HepG2 (cell line): ENCODE data around the gene TMEM95. TPM values are rescaled to one million over a fixed set of nuclear protein-coding genes. Genes with fewer than 3 reads are reported as not detected.

ENCODE experiments used
- AKNA ChIP-seq: sonication (generic); formaldehyde crosslinking; IDR thresholded peaks from 2 replicates; pipeline ENCODE4 v1.4.0; 2020; ENCODE audit warnings: missing genetic modification reagents, borderline replicate concordance
- CTCF ChIP-seq: sonication (generic); formaldehyde crosslinking; IDR thresholded peaks from 2 replicates; pipeline ENCODE4 v1.5.0; 2020; ENCODE audit warnings: mild to moderate bottlenecking, missing genetic modification reagents, moderate library complexity
- DMAP1 ChIP-seq: IDR thresholded peaks from 2 replicates; pipeline ENCODE4 v1.6.1; 2016
- DNMT1 ChIP-seq: sonication (generic); formaldehyde crosslinking; IDR thresholded peaks from 2 replicates; pipeline ENCODE4 v1.5.1; 2020; ENCODE audit warnings: mild to moderate bottlenecking, missing genetic modification reagents
- DPF2 ChIP-seq: sonication (generic); formaldehyde crosslinking; IDR thresholded peaks from 2 replicates; pipeline ENCODE4 v1.4.0; 2020; ENCODE audit warnings: mild to moderate bottlenecking, low read depth, missing genetic modification reagents, borderline replicate concordance
- HNRNPH1 ChIP-seq: fragments of 200-400 bp; formaldehyde crosslinking; optimal IDR thresholded peaks from 2 replicates; pipeline ENCODE3; 2017; ENCODE audit warnings: mild to moderate bottlenecking, low read depth, low read length
- PHF8 ChIP-seq: sonication (generic); formaldehyde crosslinking; IDR thresholded peaks from 2 replicates; pipeline ENCODE4 v1.5.0; 2020; ENCODE audit warnings: missing genetic modification reagents
- RBFOX2 ChIP-seq: fragments of 200-400 bp; formaldehyde crosslinking; IDR thresholded peaks from 2 replicates; pipeline ENCODE4 v1.6.1; 2017; ENCODE audit warnings: low read depth, mild to moderate bottlenecking, low read length
- RFX5 ChIP-seq: IDR thresholded peaks from 2 replicates; pipeline ENCODE4 v1.6.1; 2011; ENCODE audit warnings: low read depth, low read length, improper control_type of control experiment
- SETDB1 ChIP-seq: sonication (generic); formaldehyde crosslinking; IDR thresholded peaks from 2 replicates; pipeline ENCODE4 v1.5.1; 2020; ENCODE audit warnings: missing genetic modification reagents, mild to moderate bottlenecking, borderline replicate concordance
- STAG1 ChIP-seq: sonication (generic); formaldehyde crosslinking; IDR thresholded peaks from 2 replicates; pipeline ENCODE4 v1.4.0; 2020; ENCODE audit warnings: missing genetic modification reagents
- TEF ChIP-seq: sonication (generic); formaldehyde crosslinking; IDR thresholded peaks from 2 replicates; pipeline ENCODE4 v1.5.0; 2020; ENCODE audit warnings: missing genetic modification reagents
- ZBTB34 ChIP-seq: sonication (generic); formaldehyde crosslinking; IDR thresholded peaks from 2 replicates; pipeline ENCODE4 v1.8.0; 2022; ENCODE audit warnings: mild to moderate bottlenecking, missing genetic modification reagents
- ZNF101 ChIP-seq: sonication (generic); formaldehyde crosslinking; IDR thresholded peaks from 2 replicates; pipeline ENCODE4 v1.4.0; 2020; ENCODE audit warnings: mild to moderate bottlenecking, low read depth, missing genetic modification reagents, borderline replicate concordance
- ZNF335 ChIP-seq: sonication (generic); formaldehyde crosslinking; IDR thresholded peaks from 2 replicates; pipeline ENCODE4 v1.4.0; 2020; ENCODE audit warnings: missing genetic modification reagents
- ZNF350 ChIP-seq: sonication (generic); formaldehyde crosslinking; IDR thresholded peaks from 2 replicates; pipeline ENCODE4 v1.4.0; 2020; ENCODE audit warnings: mild to moderate bottlenecking, low read depth, missing genetic modification reagents, borderline replicate concordance
- ZNF530 ChIP-seq: sonication (generic); formaldehyde crosslinking; IDR thresholded peaks from 2 replicates; pipeline ENCODE4 v1.5.0; 2020; ENCODE audit warnings: low read depth, mild to moderate bottlenecking, missing genetic modification reagents
- ZNF605 ChIP-seq: sonication (generic); formaldehyde crosslinking; IDR thresholded peaks from 2 replicates; pipeline ENCODE4 v1.8.0; 2022; ENCODE audit warnings: mild to moderate bottlenecking, missing genetic modification reagents
- ZNF816 ChIP-seq: sonication (generic); formaldehyde crosslinking; IDR thresholded peaks from 2 replicates; pipeline ENCODE4 v1.8.0; 2022; ENCODE audit warnings: missing genetic modification reagents, mild to moderate bottlenecking, borderline replicate concordance
- polyA plus RNA-seq, 8 experiments: library from polyadenylated mRNA; depleted of rRNA in 3 of 8; stranded (reverse) in 7 of 8; unstranded in 1 of 8; fragments of >200 nt; fragmentation: Illumina TruSeq in 4 of 8; extraction: Trizol in 4 of 8; gene quantifications; 2 replicates each; pipeline versions ENCODE4 v1.2.1 to v1.2.3, GENCODE V29; 2011 to 2016; ENCODE audit warnings: low read depth in 4 of 8, missing spikeins in 1 of 8, mixed read lengths in 1 of 8; ENCODE audit not compliant: insufficient read depth in 1 of 8
- total RNA-seq, 5 experiments: library from RNA; depleted of rRNA; stranded (reverse); fragments of >200 nt; fragmentation: Illumina TruSeq; extraction: Trizol; gene quantifications; 2 replicates each; pipeline ENCODE4 v1.2.3, GENCODE V29; 2016; ENCODE audit warnings: low read depth in 1 of 5

Gene TMEM95
- total and polyA plus RNA-seq, 2 of the 13 experiments (the other 11 are each of a cell fraction or from before 2014, with no cell fraction given) = not detected

GRCh38 chr17:7329997-7330637 is 24.8 kb upstream of the TMEM95 start (continued):
- TF ChIP-seq SETDB1 = no peak
- 0 out of 2 replicates have a peak, but pooled peaks have one; percentile 18 for TF ChIP-seq ZBTB34 (CRISPR knock-in tag)
- 0 out of 2 replicates have a peak, but pooled peaks have one; percentile 3 for TF ChIP-seq PHF8 (CRISPR knock-in tag)
- TF ChIP-seq DNMT1 = no peak
- no peak for TF ChIP-seq HNRNPH1
- TF ChIP-seq TEF (CRISPR knock-in tag) = no peak
- TF ChIP-seq DPF2 = no peak
- no peak for TF ChIP-seq ZNF530 (CRISPR knock-in tag)
- no peak for TF ChIP-seq ZNF101 (CRISPR knock-in tag)
- no peak; the same call in 1 of the 2 replicates for TF ChIP-seq ZNF350 (CRISPR knock-in tag)
- TF ChIP-seq ZNF335 (CRISPR knock-in tag) = no peak
- TF ChIP-seq RBFOX2 = no peak
- no peak for TF ChIP-seq CTCF (CRISPR knock-in tag)
- peak; percentile 45; the same call in 1 of the 2 replicates for TF ChIP-seq ZNF605 (CRISPR knock-in tag)
- no peak for TF ChIP-seq RFX5
- TF ChIP-seq DMAP1 = no peak
- TF ChIP-seq ZNF816 (CRISPR knock-in tag) = 0 out of 2 replicates have a peak, but pooled peaks have one; percentile 53
- no peak for TF ChIP-seq AKNA (CRISPR knock-in tag)
- no peak for TF ChIP-seq STAG1 (CRISPR knock-in tag)
